Colon (tissue), 2 donors: Measurements from ENCODE around the gene GAB4.
"Not testable (repeated sequence)": the region's sequence is repeated elsewhere in the genome, so short reads cannot be mapped to it uniquely, and the experiment has no call there.

ENCODE experiments used
- FAIRE-seq: peaks from 2 replicates; lab custom pipeline; 2012; peaks lifted over from hg19 to GRCh38; lab: Jason Lieb, UNC
- donor health status: control.
- donor health status: control.

Gene GAB4, protein sequence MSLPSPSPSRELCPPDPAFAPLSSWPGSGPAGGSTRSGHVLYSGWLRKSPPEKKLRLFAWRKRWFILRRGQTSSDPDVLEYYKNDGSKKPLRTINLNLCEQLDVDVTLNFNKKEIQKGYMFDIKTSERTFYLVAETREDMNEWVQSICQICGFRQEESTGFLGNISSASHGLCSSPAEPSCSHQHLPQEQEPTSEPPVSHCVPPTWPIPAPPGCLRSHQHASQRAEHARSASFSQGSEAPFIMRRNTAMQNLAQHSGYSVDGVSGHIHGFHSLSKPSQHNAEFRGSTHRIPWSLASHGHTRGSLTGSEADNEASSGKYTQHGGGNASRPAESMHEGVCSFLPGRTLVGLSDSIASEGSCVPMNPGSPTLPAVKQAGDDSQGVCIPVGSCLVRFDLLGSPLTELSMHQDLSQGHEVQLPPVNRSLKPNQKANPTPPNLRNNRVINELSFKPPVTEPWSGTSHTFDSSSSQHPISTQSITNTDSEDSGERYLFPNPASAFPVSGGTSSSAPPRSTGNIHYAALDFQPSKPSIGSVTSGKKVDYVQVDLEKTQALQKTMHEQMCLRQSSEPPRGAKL

GRCh38 chr22:17007852-17008731 lies at the start of gene GAB4:
TSS of gene GAB4 (minus strand) at chr22:17008222. CDS start at chr22:17008114, 108 bp downstream.
- FAIRE-seq: no peak

GRCh38 chr22:17056807-17057206 lies 48.8 kb upstream of the GAB4 start:
- FAIRE-seq: no peak

DNA sequence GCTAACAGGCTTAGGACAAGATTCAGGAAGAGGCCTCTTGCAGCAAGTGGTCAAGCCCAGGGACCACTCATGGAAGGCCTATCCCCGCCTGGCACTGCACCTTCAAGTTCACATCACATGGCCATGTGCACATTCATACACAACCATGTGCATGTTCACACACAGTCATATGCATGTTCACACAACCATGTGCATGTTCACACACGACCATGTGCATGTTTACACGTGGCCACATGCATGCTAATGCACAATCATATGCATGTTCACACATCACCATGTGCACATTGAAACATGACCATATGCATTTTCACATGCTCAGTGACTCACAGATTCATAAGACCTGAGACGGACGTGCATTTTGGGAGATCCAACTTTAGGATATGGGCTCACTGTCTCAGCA lies 48.0 kb upstream of the GAB4 start:
- no peak for FAIRE-seq

GRCh38 chr22:17047656-17048055 lies 39.6 kb upstream of the GAB4 start:
- FAIRE-seq: no peak

- FAIRE-seq: no peak
Observed at GRCh38 chr22:17046566-17047348, 38.7 kb upstream of the GAB4 start.

GRCh38 chr22:17043521-17043920 lies 35.5 kb upstream of the GAB4 start:
- FAIRE-seq: no peak

- not testable (repeated sequence) for FAIRE-seq
Observed at GRCh38 chr22:17036842-17037711, 29.1 kb upstream of the GAB4 start.

DNA sequence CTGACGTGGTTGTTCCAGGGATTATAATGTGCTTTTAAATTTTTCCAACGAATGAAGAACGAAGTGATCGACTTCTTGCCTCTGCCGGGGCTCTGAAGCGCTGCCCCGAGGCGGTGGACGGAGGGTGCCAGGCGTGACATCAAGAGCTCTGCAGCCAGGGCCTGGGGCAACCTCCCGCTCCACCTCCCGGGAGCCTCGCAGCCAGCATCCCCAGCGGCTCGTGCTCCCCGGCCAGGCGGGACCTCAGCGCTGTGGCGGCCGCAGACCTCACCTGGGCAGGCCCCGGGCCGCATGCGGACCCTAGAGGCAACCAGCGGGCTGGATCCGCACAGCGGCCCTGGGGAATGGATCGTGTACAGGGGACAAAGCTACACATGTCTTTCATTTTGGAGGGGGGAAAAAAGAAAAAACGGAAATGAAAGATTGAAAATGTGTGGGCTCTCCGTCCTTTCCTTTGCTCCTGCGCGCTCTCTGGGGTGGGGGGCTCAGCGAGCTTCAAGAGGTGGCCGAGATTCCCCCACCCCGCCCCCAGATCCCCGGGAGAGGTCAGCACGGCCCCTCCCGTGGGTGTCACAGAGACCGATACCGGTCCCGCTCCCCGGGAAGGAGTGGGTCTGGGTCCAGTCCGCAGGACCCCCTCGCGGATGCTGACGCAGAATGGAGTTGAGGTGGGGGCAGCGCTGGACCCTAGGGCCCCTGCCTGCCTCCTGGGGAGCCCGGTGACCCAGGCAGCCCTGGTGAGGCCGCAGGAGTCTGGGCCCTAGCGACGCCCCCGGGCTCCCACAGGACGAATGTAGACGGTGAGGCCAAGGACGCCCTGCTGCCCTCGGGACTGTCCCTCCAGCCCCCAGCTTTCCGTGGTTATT lies 28.2 kb upstream of the GAB4 start:
- not testable (repeated sequence) for FAIRE-seq

DNA sequence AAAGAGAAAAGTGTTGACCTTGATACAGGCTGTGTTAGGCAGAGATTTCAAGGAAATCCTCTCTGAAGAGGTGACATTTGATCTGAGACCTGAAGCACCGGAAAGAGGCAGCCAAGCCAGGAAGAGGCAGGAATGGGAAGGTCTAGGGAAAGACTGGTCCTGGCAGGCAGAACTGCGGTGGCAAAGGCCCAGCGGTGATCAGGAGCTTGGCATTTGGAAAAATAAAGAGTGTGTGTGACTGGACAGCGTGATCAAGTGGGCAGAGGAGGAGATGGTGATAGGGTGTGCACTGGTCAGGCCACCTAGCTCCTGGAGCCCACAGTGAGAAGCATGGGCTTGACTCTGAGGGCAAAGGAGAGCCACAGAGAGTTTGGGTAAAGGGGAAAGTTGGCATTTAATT lies 27.2 kb upstream of the GAB4 start:
- FAIRE-seq: no peak

- FAIRE-seq: not testable (repeated sequence)
Observed at GRCh38 chr22:17034532-17034931, 26.5 kb upstream of the GAB4 start.

- not testable (repeated sequence) for FAIRE-seq
Observed at GRCh38 chr22:17032277-17032676, 24.3 kb upstream of the GAB4 start.

DNA sequence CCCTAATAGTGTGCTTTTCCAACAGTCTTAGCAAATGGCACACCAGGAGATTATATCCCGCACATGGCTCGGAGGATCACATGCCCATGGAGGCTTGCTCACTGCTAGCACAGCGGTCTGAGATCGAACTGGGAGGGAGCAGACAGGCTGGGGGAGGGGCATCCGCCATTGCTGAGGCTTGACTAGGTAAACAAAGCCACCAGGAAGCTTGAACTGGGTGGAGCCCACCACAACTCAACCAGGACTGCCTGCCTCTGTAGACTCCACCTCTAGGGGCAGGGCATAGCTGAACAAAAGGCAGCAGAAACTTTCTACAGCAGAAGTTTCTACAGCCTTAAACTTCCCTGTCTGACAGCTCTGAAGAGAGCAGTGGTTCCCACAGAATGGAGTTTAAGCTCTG lies 16.4 kb upstream of the GAB4 start:
- not testable (repeated sequence) for FAIRE-seq

DNA sequence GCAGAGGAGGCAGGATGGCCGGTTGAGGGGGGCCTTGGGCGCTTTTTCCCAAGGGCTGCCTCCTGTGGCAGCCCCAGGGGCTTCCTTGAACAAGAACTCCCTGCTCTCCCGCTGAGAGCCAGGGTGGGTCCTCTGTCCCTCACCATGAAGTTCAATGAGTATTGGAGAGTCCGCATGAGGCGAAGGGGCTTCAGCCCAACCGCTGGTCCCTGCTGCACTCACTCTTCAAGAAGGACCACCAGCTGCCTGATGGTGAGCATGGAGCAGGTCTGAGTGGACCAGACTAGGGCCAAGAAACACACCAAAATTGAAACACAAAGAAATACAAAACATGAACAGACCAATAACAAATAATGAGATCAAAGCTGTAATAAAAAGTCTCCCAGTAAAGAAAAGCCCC lies 7.5 kb upstream of the GAB4 start:
- not testable (repeated sequence) for FAIRE-seq

GRCh38 chr22:17014101-17014440 lies 6.0 kb upstream of the GAB4 start:
- not testable (repeated sequence) for FAIRE-seq

DNA sequence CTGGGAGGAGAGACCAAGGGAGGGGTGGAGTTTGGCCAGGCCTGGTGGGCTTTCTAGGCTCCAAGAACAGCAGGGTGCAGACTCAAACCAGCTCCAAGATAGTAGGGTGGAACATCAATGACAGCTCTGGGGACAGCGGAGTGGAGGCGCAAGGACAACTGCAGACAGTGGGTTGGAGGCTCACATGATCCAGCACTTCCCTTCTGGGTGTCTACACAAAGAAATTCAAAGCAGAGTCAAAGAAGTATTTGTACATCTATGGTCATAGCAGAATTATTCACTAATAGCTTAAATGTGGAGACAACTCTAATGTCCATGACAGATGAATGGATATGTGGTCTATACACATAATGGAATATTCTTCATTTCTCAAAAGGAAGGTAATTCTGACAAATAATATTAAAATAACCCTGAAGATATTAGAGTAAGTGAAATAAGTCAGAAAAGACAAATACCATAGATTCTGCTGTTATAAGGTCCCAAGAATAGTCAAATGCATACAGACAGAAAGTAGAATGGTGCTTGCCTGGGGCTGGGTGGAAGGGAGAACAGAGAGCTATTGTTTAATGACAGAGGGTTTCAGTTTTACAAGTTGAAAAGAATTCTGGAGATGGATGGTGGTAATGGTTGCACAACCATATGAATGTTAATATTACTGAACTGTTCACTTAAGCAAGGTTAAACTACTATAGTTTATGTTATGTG lies 5.5 kb upstream of the GAB4 start:
- no peak for FAIRE-seq

DNA sequence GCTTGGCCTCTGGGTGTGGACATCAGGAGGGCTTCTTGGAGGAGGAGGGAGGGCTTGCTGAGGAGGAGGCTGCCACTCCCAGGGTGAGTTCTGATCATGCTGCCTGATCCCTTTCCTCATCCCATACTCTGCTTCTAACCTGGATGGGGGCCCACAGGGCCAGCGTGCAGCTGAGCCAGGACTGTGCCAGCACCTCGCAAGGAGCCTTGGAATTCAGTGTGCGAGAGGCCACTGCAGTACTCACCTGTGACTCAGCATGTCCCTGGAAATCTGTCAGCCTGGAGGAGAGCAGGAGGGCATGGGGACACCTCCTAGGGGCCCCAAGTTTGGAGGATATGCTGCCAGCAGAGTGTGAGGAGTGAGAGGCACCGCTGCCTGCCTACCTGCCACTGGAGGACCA lies 4.2 kb upstream of the GAB4 start:
- no peak for FAIRE-seq

DNA sequence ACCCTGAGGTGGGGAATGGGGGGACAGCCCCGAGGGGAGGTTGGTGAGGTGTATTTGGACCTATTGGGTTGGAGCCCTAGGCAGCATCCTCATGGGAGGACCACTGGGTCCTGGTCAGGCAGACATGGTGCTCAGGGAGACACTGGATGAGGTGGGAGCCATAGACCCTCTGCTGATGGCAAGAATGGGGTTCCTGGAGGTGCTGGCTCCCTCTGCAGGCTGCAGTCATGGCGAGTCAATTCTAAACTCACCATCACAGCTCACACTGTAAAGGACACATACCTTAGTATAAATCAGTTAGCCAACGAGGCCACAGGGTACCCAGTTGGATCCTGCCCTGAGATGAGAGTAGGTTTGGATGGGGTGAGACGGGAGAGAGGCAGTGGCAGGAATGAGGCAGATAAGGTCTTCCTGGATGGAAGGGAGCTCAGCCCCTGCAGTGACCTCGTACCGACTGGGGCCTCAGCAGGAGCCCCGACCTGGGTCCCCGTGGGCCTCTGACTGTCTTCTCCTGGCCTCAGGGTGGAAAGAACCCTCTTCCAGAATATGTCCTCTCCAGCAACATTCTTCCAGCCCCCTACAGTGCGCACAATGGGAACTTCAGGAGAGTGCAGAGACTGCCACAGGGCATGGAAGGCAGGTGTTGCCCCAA lies 1.7 kb upstream of the GAB4 start:
- FAIRE-seq: no peak

- no peak for FAIRE-seq
Observed at GRCh38 chr22:17007257-17007656, 765 bp downstream of the GAB4 start.

- FAIRE-seq: no peak
Observed at GRCh38 chr22:16989915-16990314, 18.1 kb downstream of the GAB4 start.
